Stimulated activated CD8-positive, alpha-beta memory T cell treated with anti-CD3 and anti-CD28 coated beads, Interleukin-2, amount 100 ng/mL, for 48 hours (primary cell): ENCODE results near the gene DTWD2.
"Not testable (repeated sequence)": the region's sequence is repeated elsewhere in the genome, so short reads cannot be mapped to it uniquely, and the experiment has no call there.

Source experiments
- DNase-seq, 2 donors: peaks; one replicate each; pipeline ENCODE4 v3.0.0-alpha.2; 2020; ENCODE audit warnings: low read depth in 2 of 2

DTWD2 gene

GRCh38 chr5:118996098-118996497, 7.8 kb upstream of the DTWD2 start:
- no peak for DNase-seq

GRCh38 chr5:118994595-118994994, 6.2 kb upstream of the DTWD2 start:
- DNase-seq = no peak

- DNase-seq = not testable (repeated sequence)
Measured at GRCh38 chr5:118993118-118993517, 4.8 kb upstream of the DTWD2 start.

DNA sequence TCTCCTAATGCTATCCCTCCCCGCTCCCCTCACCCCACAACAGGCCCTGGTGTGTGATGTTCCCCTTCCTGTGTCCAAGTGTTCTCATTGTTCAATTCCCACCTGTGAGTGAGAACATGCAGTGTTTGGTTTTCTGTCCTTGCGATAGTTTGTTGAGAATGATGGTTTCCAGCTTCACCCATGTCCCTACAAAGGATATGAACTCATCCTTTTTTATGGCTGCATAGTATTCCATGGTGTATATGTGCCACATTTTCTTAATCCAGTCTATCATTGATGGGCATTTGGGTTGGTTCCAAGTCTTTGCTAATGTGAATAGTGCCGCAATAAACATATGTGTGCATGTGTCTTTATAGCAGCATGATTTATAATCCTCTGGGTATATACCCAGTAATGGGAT, 3.7 kb upstream of the DTWD2 start:
- not testable (repeated sequence) for DNase-seq

DNA sequence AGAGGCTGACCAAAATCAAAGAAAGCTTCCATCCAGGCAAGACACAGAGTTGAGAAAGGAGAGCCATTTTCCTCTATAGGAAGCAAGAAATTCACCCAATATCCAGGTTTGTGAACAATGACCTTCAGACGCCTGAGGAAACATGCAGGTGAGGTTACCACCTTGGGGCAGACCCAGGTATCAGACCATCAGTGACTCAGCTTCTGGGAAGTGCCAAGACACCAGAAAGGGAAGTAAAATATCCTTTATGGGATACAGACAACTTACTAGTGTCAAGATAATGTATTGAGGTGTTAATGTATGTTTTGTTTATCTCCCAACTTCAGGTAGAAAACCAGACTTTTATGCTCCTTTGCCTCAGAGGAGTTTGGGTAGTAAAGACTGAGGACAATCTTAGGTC, 2.2 kb upstream of the DTWD2 start:
- DNase-seq = no peak

DNA sequence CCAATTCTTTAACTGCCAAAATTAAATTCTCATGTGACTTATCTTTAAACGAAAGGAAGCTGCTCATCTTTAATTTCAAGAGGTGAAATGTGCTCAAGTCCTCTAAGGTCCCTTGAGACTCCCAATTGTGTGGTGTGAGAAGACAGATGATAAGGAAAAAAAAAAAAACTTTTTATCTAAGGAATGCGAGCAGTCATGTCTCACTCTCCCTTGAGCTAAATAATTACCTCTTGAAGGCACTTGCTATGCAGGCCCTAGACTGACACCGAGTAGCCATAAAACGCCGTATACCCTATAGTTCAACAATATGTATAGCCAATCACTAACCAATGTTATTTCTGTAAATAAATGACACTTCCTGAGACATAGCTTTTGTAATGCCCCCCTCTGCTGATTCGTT, 1.5 kb upstream of the DTWD2 start:
- DNase-seq = no peak

DNA sequence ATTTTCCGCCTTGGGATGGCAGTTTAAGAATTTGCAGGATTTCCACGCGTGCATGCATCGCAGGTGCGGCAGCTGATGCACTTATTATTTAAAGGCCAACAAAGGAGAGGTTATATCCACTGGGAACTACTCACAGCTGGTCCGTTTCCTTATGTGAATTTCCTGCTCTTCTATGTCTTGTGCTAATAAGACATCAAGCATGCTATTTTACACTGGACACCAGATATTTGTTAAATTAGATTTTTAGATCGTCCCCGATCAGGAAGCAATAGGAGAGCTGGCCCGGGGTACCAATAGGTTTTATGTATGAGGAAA, 476 bp upstream of the DTWD2 start:
- no peak for DNase-seq

DNA sequence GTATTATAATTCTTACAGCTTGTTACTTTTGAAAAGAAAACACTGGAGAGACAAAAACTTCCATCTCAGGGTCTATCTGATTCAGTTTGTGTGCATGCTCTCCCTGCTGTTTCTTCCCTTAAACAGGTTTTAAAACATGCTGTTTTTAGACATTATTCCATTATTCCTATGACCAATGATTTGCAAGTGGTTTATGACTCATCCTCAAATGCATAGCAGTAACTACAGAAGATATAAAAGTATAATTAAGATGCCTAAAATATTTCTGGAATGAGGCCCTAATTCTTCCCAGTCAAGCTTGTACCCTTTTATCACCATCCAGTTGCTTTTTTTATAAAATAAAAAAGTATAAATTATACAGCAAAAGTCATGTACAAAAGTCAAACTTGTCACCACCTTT, 3.7 kb downstream of the DTWD2 start:
- no peak for DNase-seq

DNA sequence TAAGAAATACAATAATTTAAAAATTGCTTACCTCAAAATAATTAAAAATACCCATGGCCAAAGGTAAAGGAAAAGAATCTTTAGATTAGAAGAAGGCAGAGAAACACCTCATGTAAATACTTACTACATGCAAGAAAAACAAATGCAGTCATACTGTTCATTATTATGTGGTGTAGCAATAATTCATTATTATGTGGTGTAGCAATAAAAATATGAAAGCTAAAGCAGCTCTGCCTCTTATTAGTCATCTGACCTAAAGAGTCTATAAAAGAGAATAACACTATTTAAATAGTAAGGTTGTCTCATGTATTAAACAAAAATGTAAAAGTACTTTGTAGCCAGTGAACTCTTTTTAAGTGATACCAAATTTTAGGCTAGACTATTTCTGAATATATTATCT, 6.6 kb downstream of the DTWD2 start:
- DNase-seq = no peak

GRCh38 chr5:118980438-118980837, 7.9 kb downstream of the DTWD2 start:
- no peak for DNase-seq

DNA sequence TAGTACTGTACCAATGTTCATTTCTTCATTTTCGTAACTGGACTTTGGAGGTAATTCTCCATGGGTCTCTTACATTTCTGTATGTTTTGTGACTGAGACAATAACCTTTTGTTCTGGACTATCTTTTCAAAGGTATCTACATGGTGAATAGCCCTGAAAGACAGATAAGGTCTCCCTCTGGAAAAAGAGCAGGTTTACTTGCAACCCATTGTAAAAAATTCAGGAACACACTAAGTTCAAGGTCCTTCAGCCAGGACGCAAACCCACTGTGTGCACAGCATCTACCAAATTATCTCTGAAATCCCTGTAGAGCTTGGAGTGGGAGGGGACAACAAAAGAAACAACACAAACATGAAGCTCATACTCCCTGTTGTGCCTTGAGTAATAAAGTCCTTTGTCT, 8.3 kb downstream of the DTWD2 start:
- DNase-seq = no peak

- DNase-seq = not testable (repeated sequence)
Measured at GRCh38 chr5:118973779-118974445, 14.4 kb downstream of the DTWD2 start.

GRCh38 chr5:118968925-118969375, 19.4 kb downstream of the DTWD2 start:
- no peak for DNase-seq

GRCh38 chr5:118968406-118968911, 19.9 kb downstream of the DTWD2 start:
- DNase-seq = no peak

DNA sequence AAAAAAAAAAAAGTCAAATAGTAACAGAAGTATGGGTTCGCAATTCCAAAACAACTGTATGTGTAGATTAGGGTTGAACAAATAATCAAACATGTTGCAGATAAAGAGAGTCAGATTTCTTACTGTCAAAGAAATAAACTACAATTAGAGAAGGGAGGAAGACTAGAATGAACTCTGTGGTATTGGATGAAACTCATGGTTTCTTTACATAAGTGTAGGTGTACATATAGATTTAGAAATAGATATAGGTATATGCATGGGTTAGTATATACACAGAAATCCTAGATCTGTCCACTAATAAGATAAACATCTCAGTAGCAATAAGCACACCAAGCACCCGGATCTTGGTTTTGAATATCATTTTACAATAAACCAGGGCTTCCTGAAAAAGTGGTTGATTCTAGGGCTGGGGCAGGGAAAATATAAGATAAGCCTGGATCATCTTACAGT, 21.3 kb downstream of the DTWD2 start:
- DNase-seq = no peak

DNA sequence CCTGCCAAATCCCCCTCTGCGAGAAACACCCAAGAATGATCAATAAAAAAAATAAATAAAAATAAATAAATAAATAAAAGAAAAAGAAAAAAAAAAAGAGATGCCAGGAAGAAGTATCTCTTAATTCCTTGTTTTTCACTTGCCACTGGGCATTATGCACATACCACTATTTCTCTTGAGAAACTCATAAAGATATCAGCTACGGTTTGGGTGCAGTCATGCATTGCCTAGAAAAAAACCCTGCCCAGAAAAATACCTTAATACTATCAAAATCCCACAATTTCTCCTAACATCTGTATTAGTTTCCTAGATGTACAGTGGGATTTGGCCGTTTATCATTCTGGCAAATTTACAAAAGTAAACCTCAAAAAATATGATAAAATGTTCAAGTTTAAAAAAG, 22.5 kb downstream of the DTWD2 start:
- DNase-seq = no peak

DNA sequence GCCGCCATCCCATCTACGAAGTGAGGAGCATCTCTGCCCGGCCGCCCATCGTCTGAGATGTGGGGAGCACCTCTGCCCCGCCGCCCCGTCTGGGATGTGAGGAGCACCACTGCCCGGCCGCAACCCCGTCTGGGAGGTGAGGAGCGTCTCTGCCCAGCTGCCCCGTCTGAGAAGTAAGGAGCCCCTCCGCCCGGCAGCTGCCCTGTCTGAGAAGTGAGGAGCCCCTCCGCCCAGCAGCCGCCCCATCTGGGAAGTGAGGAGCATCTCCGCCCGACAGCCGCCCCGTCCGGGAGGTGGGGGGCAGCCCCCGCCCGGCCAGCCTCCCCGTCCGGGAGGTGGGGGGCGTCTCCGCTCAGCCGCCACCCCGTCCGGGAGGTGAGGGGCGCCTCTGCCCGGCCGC, 23.4 kb downstream of the DTWD2 start:
- DNase-seq = not testable (repeated sequence)

GRCh38 chr5:118964388-118964787, 24.0 kb downstream of the DTWD2 start:
- DNase-seq = not testable (repeated sequence)

- no peak for DNase-seq
Measured at GRCh38 chr5:118963169-118963568, 25.2 kb downstream of the DTWD2 start.

GRCh38 chr5:118960557-118960956, 27.8 kb downstream of the DTWD2 start:
- no peak for DNase-seq

DNA sequence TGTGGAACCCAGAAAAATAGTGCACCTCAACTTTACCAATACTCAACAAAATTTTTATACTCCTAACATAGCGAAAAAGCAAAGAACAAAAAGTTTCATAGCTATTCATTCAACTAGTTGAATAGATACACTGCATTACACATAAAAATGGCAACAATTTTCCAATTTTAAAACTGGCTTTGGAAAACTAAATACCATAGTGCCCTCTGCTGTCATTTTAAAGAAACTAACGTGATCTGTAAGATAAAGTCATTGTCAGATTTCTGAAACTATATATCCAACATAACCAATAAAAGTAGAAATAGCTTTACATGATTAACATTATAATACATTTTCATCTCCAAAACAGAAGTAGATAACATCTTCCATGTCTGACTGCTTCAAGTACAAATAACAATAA, 31.6 kb downstream of the DTWD2 start:
- DNase-seq = no peak

DNA sequence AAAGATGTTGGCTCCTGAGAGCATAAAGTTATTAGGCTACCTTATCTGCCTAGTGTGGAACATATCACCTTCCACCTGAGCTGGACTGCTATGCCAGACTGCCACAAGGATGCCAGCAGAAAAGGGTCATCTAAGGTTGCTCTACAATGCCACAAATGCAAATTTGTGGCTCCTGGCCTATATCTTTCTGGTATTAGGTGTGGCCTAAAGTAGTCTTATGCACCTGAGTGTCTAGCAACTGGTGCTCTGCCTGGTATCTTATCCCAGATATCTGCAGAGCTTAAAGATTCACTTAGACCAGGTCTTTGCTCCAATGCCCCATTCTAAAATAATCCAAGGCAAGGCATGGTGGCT, 34.7 kb downstream of the DTWD2 start:
- no peak for DNase-seq

- DNase-seq = no peak
Measured at GRCh38 chr5:118952992-118953651, 35.2 kb downstream of the DTWD2 start.

DNA sequence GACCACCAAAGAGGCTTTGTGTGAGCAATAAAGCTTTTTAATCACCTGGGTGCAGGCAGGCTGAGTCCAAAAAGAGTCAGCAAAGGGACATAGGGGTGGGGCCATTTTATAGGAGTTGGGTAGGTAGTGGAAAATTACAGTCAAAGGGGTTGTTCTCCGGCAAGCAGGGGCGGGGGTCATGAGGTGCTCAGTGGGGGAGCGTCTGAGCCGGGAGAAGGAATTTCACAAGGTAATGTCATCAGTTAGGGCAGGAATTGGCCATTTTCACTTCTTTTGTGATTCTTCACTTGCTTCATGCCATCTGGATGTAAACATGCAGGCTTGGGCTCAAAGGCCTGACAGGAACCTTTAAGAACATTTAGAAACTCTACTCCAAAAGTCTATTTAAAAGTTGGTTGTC, 36.0 kb downstream of the DTWD2 start:
- not testable (repeated sequence) for DNase-seq
